ENCODE data around the gene RAC2.
"Not testable (repeated sequence)": the region's sequence is repeated elsewhere in the genome, so short reads cannot be mapped to it uniquely, and the experiment has no call there.

Gene RAC2

GRCh38 chr22:37202001-37202555 is 42.0 kb downstream of the RAC2 start:
- no peak for FAIRE-seq

GRCh38 chr22:37201443-37201820 is 42.6 kb downstream of the RAC2 start:
- not testable (repeated sequence) for FAIRE-seq

DNA sequence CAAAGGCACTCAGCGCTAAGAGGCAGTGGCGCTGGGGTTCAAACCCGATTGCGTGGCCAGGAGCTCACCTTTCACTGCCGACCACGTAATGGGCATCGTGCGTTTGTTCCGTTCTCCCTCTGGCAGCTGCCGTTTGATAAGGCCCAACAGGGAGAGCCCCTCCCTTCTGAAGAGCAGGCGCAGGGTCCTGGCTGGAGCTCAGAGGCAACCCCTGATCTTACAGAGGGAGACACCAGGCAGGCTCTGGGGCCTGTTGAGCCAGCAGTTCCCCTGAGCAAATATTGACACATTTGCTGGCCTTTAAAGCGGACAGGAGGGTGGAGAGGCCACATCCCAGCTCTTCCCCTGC is 44.3 kb downstream of the RAC2 start:
- no peak for FAIRE-seq

- peak; percentile 97 for FAIRE-seq
These were observed 44.8 kb downstream of the RAC2 start for GRCh38 chr22:37199103-37199759.

- FAIRE-seq = no peak
These were observed 45.6 kb downstream of the RAC2 start for GRCh38 chr22:37198258-37199102.

DNA sequence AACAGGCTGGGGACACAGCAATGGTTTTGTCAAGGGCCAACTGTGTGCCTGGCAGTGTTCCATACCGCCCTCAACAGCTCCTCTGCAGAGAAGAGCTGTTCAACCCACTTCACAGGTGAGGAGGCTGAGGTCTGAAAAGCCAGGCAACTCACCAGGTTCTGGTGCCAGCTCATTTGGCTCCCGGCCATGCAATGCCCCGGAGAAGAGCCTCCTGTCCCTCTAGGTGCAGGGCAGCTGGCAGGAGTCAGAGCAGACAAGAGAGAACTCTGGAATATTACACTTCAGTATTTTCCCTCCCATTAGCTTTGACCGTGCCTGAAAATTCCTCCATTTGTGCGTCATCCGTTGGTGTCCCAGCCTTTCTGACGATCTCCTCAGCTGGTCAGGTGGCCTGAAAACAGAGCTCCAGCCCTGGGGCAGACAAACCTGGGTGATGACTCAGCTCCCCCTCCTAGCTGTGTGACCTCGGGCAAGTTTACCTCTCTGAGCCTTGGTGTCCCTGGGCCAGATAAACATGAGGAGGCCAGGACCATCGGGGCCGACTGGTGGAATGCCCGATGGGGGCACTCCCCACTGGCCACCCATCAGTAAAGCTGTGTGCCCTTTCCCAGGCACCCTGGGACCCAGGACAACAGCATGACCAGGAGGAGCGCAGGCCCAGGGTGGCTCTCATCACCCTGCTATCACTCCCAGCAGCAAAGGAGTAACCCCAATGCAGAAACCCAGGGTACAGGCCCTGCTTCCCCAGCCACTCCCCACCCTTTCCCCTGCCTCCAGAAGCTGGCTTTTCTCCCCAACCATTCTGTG is 46.4 kb downstream of the RAC2 start:
- no peak for FAIRE-seq

DNA sequence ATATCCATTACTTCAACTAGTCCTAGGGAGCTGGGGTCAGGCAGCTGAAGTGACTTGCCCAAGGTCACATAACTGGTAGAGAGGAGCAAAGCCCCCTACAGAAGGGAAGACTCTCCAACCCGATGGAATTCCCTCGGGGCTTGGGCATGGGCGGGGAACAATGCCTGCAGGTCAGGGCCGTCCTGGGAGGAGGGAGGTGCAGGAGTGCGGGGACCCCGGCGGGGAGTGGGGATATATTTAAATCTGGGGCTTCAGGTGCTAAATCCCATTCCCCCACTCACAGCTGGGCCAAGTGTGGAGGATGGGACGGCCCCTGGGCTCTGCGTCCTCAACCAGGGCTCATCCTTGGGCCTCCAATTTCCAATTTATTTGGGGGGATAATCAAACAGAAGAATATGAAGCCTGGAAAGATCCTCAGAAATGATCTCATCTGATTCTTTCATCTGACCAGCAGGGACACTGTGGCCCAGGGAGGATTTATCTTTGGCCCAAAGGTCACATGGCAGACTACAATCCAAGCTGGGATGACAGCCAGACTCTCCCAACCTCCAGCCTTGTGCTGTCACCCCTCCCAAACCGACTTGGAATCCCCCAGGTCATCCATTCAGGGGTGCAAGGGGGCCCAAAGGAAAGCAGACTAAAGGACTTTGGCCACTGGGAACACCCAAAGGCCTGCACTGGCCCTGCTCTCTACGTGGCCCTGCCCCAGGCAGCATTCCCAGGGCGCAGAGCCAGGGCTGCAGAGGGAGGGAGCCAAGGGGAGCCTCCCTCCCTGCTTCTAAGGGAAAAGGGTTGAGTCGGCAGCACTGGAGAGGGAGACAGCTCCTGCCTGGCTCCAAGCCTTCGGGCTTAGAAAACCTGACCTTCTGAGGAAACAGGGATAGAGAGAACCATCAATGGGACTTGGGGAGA is 47.3 kb downstream of the RAC2 start:
- peak; percentile 86 for FAIRE-seq

DNA sequence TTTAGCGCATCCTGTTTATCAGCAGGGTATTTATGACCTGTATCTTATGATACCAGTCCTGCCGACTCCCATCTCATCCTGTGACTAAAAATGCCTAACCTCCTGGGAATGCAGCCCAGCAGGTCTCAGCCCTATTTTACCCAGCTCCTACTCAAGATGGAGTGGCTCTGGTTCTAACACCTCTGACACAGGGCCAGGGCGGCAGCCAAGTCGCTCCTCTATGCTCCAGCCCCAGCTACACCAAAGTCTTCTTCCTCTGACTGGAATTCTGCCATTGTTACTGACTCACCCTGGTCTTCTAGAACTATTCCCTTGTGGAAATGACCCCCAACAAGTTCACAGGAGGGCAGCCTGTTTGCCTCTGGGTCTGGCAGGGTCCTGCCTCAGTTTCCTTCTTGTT is 48.1 kb downstream of the RAC2 start:
- no peak for FAIRE-seq

DNA sequence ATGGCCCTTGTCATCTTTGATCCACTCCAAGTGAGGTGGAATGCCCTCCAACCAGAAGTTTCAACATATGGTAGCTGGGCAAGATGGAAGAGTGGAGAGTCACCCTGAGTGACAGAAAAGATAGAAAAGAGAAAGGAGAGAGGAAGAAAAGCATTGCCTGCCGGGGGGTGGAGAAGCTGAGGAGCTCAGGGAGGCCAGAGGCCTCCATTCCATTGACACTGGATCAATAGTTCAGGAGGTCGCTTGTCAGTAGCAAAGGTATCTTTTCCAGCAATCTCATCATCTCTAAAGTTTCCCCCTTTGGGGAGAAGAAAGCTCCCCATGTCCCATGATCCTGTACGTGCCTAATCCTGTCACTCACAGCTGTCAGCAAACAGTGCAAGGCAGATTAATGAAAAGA is 49.3 kb downstream of the RAC2 start:
- FAIRE-seq = no peak

GRCh38 chr22:37193629-37194191 is 50.4 kb downstream of the RAC2 start:
- FAIRE-seq = peak; percentile 31

DNA sequence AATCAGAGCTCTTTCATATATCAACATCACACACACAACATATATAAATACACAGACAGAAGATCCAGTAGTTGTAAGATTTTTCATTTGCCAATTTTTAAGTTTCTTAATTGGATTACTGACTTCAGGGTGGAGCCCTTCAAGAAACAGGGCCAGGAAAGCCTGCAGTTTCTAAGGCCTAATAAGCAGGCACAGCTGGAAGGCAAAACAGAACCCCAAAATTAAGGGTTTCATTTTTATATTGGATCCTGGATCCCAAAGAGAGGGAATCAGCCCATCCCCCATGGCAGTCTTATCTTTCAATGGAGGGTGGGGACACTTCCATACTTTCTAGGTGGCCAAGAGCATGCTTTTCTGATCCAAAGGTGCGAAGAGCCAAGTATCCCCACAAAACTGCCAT is 51.3 kb downstream of the RAC2 start:
- no peak for FAIRE-seq

- no peak for FAIRE-seq
These were observed 51.9 kb downstream of the RAC2 start for GRCh38 chr22:37192204-37192603.

- FAIRE-seq = no peak
These were observed 53.7 kb downstream of the RAC2 start for GRCh38 chr22:37190262-37190780.

DNA sequence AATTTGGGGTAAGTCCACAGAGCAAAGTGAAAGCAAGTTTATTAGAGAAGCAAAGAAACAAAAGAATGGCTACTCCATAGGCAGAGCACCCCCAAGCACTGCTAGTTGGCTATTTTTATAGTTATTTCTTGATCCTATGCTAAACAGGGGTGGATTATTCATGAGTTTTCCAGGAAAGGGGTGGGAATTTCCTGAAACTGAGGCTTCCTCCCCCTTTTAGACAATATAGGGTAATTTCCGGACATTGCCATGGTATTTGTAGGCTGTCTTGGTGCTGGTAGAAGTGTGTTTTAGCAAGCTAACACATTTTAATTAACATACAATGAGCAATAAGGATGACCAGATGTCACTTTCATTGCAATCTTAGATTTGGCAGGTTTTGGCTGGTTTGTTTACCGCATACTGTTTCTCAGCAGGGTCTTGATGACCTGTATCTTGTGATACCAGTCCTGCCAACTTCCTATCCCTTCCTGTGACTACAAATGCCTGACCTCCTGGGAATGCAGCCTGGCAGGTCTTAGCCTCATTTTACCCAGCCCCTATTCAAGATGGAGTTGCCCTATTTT is 55.1 kb downstream of the RAC2 start:
- no peak for FAIRE-seq

GRCh38 chr22:37187891-37188761 is 55.9 kb downstream of the RAC2 start, which contains the start of gene C1QTNF6:
Gene C1QTNF6, minus strand, starts transcription at chr22:37188247. Its CDS starts 34 bp downstream, at chr22:37188213.
- FAIRE-seq = no peak

DNA sequence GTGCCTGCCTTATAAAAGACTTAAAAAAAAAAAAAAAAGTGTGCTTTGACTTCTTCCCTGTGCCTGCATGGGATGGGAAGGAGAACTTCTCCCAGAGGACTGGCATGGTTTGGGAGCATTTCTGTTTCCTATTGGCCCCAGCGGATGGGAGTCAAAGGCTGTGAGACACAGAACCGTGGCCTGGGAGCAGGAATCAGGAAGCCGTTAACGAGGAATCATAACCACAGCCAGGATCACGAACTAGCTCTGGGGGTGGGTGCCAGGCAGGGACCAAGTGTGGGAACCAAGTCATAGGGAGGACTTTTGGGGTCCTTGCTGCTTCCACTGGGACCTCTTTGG is 56.5 kb downstream of the RAC2 start:
- FAIRE-seq = no peak

DNA sequence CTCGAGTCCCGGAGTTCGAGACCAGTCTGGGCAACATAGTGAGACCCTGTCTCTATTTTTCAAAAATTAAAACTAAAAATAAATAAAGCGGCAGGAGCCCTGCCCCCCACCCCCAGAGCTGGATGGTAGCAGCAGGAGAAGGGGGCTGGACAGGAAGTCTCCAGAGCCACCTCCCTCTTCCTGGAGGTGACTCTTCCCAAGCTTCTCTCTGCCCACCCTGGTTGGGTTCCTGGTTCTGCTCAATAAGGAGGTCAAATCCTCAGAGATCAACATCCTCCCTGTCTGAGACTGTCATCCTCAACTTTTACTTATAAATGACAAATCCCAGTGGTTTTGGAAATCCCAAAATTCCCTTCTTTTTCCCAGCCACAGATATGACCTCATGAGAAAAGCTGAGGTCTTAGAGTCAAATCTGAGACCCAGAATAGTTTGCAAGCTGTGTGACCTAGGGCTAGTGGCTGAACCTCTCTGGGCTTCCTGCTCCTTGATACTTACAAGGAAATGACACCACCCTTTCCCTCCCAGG is 57.0 kb downstream of the RAC2 start:
- no peak for FAIRE-seq

GRCh38 chr22:37186228-37186996 is 57.7 kb downstream of the RAC2 start:
- FAIRE-seq = no peak

DNA sequence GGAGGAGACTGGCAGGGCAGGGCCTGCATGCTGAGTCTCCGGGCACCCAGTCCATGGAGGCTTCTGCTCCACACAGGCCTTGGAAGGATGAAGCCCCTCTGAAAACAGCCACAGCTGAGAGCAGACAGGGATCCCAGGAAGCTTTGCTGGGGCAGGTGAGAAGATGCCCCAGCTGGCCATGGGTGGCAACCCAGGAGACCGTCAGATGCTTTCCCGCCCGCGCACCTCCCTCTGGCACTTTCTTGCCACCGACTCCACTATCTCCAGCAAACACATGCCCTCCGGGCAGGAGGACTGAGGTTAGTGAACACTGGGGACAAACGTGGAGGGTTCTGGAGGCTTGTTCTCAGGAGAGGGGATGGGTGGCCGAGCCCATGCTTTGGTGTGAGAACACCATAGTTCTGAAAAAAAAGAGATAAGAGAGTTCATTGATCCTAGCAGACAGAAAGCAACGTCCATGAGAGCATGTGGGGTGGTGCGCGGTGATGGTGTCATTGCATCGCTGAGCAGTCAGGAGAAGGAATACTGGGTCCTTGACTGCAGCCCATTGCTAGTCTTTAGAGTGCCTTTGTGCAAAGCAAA is 58.3 kb downstream of the RAC2 start:
- FAIRE-seq = no peak
